Activated T-cell treated with anti-CD3 and anti-CD28 coated beads for 4 hours (primary cell): ENCODE measurements around the gene PLA2G6.

Experiments used
- DNase-seq: peaks from one replicate; pipeline ENCODE4 v3.0.0-alpha.2; 2020

The PLA2G6 gene, protein sequence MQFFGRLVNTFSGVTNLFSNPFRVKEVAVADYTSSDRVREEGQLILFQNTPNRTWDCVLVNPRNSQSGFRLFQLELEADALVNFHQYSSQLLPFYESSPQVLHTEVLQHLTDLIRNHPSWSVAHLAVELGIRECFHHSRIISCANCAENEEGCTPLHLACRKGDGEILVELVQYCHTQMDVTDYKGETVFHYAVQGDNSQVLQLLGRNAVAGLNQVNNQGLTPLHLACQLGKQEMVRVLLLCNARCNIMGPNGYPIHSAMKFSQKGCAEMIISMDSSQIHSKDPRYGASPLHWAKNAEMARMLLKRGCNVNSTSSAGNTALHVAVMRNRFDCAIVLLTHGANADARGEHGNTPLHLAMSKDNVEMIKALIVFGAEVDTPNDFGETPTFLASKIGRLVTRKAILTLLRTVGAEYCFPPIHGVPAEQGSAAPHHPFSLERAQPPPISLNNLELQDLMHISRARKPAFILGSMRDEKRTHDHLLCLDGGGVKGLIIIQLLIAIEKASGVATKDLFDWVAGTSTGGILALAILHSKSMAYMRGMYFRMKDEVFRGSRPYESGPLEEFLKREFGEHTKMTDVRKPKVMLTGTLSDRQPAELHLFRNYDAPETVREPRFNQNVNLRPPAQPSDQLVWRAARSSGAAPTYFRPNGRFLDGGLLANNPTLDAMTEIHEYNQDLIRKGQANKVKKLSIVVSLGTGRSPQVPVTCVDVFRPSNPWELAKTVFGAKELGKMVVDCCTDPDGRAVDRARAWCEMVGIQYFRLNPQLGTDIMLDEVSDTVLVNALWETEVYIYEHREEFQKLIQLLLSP

DNA sequence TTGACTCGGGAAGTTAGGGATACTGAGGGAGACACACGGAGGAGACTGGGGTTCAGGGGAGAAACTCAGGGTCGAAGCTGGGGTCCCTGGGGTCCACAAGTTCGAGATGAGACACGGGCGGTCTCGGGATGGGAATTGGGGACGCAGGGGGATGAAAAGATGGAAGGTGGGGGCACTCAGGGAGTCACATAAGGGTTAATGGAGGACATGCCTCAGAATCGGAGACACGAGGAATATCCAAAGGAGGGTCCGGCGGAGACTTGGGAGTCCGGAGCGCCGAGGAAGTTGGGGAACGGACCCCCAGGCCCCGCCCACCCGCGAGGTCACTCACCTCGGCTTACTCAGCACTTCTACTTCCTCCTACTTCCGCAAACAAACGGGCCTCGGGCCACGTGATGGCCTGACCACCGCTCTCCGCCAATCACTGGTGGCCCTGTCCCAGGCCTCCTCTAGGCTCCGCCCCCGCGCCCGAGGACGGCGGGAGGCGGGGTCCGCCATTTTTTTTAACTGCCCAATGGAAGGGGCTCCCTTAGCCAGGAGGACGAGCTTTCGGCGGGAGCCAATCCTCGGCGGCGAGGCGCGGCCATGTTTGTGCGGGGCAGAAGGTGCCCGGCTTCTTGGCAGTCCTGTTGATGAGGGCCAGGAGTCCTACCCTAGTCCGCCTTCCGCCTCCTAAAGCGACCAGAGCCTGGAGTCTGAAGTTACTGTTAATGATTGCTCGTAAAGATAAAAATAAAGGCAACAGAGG lies at the start of gene PLA2G6:
PLA2G6 (minus strand) TSS at position 378 of the 748 bp plus-strand sequence. CDS start 12,404 bp downstream, outside the sequence.
- peak; percentile 90 for DNase-seq

DNA sequence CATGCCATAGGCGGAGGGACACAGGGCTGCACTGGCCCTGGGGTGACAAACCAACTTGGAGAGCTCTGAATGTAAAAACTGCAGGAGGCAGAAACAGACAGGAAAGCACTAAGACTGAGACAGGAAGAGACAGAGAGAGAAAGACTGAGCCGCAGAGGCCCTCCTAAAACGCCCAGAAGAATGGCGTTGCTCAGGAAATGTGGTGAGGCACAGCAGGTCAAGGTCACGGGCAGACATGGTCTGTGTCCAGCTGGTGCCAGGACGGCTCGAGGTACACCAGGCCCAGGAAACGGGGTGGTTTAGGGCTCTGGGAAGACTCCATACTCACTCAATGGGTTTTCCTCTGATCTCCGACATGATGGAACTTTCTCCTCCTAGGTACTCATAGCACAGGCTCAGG lies 49.3 kb upstream of the PLA2G6 start:
- DNase-seq = no peak

- DNase-seq = no peak
Observed at GRCh38 chr22:38230108-38230825, 48.6 kb upstream of the PLA2G6 start.

DNA sequence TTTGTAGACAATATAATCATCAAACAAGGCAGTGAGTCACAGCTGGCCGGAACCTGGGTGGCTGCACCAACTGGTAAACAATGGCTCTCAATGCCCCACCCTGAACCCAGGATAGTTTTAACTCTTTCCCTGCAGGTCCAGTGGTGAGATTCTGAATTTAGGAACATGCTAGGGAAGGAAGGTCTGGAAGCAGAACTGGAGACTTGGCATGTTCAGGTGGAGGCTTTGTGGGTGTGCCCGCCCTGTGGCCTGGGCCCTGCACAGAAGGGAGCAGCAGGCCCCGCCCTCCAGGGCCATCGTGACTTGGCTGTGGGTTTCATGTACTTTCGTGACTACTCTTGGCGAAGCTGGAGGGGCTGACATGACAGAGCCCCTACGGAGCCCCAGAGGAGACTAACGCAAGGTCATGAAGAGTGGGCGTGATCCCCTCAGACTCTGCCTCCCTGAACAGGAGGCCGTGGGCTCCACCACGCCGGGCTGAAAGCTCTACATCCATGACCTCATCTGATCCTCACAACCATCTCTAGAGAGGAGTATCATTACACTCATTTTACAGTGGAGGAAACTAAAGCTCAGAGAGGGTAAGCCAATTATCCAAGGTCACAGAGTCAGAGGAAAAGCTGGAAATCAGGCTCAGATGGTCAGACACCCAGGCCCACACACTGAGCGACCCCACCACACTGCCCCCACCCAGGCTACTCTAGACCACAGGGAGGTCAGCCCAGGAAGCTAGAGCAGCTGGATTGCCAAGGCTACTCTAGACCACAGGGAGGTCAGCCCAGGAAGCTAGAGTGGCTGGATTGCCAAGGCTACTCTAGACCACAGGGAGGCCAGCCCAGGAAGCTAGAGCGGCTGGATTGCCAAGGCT lies 47.5 kb upstream of the PLA2G6 start:
- DNase-seq = no peak

DNA sequence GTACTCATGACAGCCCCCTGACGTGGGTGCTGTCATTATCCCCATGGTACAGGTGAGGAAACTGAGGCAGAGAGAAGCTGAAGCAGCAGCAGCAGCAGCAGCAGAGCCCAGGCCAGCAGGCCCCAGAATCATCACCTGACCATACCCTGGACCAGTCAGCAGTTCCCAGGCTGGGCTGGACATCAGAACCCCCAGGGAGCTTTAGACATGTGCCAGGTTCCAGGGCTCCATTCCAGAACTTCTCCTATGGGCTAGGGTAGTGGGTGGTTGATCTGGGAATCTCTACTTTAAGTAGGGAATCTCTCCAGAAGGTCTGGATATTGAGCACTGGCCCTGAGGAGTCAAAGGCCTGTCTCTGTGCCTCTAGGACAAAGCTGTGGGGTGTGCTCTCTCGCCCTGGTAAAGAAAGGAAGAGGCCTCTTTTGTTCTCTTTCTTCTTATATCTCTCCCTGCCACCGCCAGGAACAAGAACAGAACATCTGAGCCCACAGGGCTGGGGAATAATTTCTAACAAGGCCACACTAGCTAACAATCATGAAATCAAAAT lies 46.8 kb upstream of the PLA2G6 start:
- DNase-seq = no peak

- DNase-seq = no peak
Observed at GRCh38 chr22:38226853-38227649, 45.4 kb upstream of the PLA2G6 start.

DNA sequence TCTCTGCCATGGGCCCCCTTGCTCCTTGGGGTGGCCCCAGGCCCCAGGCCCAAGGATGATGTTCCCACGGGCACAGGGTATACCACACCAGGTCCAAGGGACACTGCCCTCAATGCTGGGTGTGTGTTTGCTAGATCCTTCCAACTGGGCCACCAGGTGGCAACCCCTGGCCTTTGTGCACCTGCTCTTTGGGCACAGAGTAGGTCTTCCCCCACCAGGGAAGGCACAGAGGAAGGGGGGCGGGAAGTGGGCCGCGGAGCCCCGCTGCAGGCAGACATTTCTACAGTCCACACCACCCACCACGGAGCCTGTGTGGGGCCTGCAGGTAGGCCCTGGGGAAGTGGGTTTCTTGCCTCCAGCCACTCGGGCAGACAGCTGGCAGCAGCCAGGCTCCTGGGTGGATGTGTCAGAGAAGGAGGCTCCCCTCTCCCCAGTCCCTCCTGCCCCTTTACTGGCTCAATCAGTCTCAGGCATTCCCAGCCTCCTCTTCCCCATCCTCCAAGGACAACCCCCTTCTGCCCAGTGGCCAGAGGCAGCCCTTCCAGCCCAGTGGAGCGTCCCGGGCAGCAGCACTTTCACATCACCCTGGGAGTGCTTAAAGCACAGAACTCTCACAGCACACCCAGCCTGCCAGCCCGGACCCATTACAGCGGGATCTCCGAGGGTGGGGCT lies 41.8 kb upstream of the PLA2G6 start:
- DNase-seq = no peak

DNA sequence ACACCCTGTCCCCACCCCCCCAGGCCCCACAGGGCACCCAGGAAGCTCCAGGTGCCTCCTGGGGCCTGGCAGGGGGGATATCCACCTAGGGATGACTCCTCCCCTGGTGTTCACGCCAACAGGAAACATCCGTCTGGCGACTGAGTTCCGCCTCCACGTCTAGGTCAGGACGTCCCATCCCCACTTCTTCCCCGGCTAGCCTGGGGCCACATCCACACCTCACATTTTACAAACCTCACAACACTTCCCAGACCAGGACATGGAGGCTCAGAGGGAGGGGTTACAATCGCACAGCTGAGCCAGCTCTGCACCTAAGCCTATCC lies 41.1 kb upstream of the PLA2G6 start:
- no peak for DNase-seq

GRCh38 chr22:38221908-38222796 lies 40.5 kb upstream of the PLA2G6 start:
- no peak for DNase-seq

DNA sequence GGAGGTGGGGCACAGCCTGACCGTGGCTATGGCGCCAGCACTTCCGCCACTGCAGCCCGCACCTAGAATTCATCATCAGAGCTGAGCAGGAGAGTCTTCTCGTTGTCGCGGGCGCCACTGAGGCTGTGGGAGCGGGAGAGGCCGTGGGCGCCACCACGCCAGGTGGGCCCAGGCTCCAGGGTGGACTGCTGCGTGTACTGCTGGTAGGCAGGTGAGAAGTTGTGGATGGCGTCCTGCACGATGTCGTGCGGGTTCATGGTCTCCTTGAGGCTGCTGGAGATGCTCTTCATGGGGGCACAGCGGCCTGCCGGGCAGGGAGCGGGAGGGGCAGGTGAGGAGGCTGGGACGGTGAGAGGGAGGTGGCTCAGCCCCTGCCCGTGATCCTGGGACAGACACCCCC lies 39.8 kb upstream of the PLA2G6 start:
- no peak for DNase-seq

DNA sequence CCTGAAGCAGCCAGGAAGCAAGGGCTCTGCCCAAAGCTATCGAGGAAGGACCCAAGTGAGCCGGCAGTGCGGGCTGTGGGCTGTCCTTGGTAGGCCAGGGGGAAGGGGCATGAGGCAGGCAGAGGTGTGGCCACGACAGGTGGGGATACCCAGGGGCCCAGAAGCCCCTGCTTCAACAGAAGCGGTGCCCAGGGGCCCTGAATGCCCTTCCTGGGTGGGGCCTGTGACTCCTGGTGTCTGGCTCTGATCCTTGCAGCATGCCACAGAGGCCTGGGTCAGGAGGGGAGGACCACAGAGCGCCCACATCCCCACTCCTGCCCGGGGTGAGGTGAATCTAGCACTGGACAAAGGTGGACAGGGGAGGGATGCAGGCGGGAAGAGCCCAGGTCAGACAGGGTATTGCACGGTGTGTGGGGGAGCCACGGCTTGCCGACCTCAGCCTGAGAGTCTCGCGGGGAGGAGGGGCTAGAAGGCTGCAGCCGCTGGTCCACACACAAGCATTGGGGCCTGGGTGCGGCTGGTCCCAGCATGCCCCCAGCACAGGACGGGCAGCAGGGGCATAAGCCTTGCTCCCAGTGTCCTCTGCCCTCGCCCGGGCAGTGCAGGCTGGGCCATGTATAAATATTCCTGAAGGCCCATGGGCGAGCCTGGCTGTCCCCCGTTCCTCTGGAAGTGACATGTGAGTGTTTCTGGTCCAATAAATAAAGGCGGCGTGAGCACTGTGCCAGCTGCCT lies 39.2 kb upstream of the PLA2G6 start:
- no peak for DNase-seq

DNA sequence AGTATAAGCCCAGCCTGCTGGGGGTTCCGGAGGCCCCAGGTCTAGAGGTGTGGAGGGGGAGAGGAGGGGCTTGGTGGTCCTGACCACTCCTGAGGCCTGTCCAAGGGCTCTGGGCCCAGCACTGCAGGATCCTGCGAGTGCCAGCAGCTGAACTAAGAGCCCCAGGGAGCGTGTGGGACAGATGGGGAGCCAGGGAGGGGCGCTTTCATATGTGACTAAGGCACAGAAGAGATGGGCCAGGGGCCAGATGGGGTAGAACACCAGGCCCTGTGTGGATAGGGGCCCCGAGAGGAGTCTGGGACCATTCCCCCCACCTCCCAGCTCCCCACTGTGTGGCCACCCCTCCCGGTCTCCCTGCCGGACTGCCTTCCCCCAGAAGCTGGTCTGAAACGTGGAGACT lies 38.5 kb upstream of the PLA2G6 start:
- no peak for DNase-seq

DNA sequence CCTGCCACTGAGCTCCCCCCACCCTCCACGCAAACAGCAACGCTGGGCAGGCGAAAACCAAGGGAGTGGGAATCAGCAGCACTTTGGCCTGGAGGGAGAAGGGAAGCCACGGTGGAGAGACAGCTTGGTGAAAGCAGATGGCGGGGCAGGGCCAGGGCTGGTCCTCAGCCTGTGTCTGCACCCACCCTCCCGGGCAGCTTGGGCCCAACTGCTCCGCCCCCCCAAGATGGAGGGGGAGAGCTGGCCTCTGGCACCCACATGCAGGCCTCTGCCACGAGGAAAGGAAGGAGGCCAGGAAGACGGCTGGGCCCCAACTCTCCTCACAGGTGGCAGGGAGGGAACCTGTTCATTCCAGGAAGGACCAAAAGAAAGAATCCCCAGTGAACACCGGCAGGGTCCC lies 38.0 kb upstream of the PLA2G6 start:
- no peak for DNase-seq

DNA sequence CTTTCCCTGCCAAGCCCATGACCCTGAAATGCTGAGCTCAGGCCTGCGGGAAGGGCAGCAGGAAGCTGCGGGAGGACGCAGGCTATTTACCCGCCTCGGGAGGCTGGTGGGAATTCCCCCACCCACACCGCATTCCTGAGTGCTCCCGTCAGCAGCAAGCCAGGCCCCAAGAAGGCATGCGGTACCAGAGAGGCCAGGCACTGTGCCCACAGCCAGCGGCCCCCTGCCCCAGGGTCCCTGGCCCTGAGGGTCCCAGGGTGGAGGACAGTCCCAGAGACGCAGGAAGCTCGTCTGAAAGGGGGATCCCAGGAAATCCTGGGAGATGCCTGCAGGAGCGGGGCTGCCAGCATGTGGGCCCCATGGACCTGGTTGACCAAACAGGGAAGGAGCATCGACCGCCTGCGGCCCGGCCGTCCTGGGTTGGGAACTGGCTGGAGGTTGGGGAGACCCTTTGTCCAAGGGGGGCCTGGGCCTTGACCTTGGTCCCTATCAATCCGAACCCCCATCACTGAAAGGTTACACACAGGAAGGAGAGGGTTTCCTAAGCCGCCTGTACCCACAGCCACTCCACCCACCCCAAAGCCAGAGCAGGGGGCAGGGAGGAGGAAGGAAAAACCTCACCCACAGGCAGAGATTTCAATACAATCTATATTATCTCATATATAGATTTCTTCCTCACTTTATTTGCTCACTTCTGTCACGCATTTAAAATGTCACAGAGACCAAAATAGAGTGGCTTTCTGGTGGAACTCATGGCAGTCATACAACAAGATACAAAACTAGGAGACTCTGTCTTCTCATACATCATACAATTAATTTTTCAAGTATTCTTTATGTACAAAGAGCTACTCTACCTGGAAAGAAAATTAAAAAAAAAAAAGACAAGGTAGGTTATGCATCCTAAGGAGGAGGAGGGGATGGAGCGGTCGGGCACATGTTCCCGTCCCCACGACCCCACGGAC lies 37.3 kb upstream of the PLA2G6 start:
- no peak for DNase-seq

DNA sequence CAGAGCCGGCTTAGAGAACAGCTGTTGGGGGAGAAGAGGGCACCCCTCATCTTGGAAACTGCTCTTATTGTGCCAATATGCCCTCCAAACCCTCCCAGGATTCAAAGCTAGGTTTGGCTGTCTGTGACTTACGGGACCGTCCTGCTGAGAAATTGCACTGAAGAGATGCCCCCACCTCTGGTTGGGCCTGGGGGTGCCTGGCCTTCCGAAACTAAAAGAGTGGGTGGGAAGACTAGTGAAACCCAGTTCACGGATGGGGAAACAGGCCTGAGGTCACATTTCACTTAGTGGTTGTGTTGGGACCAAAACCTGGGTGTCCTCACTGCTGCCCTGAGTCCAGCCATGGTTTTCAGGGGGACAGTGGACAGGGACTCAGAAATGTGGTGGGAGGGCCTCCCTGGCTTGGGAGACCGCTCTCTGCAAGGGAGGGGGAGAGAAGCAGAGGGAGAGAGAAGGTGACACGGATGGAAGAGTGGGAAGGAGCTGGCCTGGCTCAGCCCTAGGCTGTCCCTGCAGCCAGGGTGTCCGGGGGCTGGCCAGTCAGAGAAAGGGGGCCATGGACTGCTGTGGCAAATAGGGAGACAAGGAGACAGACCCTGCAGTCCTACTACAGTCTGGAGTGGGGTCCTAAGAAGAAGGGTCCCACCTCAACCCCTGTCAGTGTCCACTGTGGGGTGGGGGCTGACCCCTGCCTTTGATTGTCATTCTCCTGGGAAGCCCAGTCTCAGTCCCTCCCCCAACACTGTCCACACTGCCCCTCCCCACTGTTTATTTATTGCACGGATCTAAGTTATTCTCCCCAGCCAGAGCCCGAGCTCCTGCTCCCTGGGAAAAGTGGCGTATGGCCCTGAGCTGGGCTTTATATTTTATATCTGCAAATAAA lies 33.8 kb upstream of the PLA2G6 start:
- DNase-seq = no peak
